Transverse colon (tissue), 4 donors: ENCODE data around the gene JUP.

ENCODE experiments used
- EP300 ChIP-seq: sonication (generic); formaldehyde crosslinking; IDR thresholded peaks from one replicate; pipeline ENCODE4 v1.6.1; 2017; ENCODE audit warnings: antibody characterized with exemption, low read depth
- POLR2A ChIP-seq: fragments of 450-650 bp; IDR thresholded peaks from one replicate; pipeline ENCODE4 v1.6.1; 2016; ENCODE audit warnings: antibody characterized with exemption, mild to moderate bottlenecking, moderate library complexity
- POLR2AphosphoS5 ChIP-seq, 3 donors: sonication (generic); formaldehyde crosslinking; IDR thresholded peaks; one replicate each; pipeline ENCODE4 v1.6.1; 2016; ENCODE audit warnings: antibody characterized with exemption in 3 of 3
- TF ChIP-seq, protein P1 (sequence below), 5 experiments: fragments of 200-600 bp in 3 of 5; fragments of 450-650 bp in 2 of 5; sonication (generic) in 3 of 5; IDR thresholded peaks; 1 replicate in 2 of 5; 2 replicates in 3 of 5; pipeline ENCODE4 v1.5.1; 2016 to 2017; ENCODE audit warnings: antibody characterized with exemption in 5 of 5, inconsistent platforms in 3 of 5, mild to moderate bottlenecking in 2 of 5, moderate library complexity in 1 of 5

DNA sequence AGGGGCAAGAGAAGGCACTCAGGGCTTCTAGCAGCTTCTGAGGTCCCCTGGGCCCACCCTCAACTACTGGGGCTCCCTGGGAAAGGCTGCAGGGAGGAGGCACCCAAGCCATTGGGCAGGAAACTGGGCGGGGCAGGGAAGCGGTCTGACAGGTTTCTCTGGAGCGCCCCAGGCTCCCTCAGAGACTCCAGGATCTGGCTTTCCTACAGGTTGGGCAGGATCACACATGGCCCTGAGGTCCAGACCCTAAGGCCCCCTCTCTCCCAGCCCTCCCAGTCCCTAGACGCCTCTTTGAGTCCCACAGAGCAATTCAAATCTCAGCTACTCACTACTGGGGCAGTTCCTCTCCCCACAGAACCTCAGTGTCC is 14.3 kb downstream of the JUP start:
- TF ChIP-seq EP300 (no peak), POLR2A (peak; percentile 45), POLR2AphosphoS5 (IDR thresholded peaks at IDR 0.05) (peak; percentile 41 to 66 (median 55))
- TF ChIP-seq, protein P1, sequence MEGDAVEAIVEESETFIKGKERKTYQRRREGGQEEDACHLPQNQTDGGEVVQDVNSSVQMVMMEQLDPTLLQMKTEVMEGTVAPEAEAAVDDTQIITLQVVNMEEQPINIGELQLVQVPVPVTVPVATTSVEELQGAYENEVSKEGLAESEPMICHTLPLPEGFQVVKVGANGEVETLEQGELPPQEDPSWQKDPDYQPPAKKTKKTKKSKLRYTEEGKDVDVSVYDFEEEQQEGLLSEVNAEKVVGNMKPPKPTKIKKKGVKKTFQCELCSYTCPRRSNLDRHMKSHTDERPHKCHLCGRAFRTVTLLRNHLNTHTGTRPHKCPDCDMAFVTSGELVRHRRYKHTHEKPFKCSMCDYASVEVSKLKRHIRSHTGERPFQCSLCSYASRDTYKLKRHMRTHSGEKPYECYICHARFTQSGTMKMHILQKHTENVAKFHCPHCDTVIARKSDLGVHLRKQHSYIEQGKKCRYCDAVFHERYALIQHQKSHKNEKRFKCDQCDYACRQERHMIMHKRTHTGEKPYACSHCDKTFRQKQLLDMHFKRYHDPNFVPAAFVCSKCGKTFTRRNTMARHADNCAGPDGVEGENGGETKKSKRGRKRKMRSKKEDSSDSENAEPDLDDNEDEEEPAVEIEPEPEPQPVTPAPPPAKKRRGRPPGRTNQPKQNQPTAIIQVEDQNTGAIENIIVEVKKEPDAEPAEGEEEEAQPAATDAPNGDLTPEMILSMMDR (IDR thresholded peaks at IDR 0.05) = no peak
